Right cardiac atrium (tissue), 5 donors: ENCODE data around the gene DCXR. TPM values are rescaled to one million over a fixed set of nuclear protein-coding genes. Genes with fewer than 3 reads are reported as not detected.

ENCODE experiments used
- ATAC-seq, 2 donors: fragments of 200-7000 bp; cut with Tn5 transposase; one replicate each; pipeline versions ENCODE4 v1.8.0 to v1.9.1; 2020; ENCODE audit warnings: moderate library complexity in 2 of 2, mild to moderate bottlenecking in 1 of 2
- DNase-seq, 3 donors: peaks; one replicate each; pipeline ENCODE4 v3.0.0-alpha.2; 2020
- H3K27ac ChIP-seq: one replicate; pipeline ENCODE4 v1.5.1; 2013; ENCODE audit warnings: mild to moderate bottlenecking, low read length, control low read depth, moderate library complexity
- H3K27me3 ChIP-seq: one replicate; pipeline ENCODE4 v1.6.1; 2013; ENCODE audit not compliant: control insufficient read depth, insufficient read depth
- H3K4me1 ChIP-seq: one replicate; pipeline ENCODE4 v1.6.1; 2013; ENCODE audit warnings: low read length; ENCODE audit not compliant: control insufficient read depth, insufficient read depth
- H3K4me3 ChIP-seq: one replicate; pipeline ENCODE4 v1.5.1; 2013; ENCODE audit warnings: low read length, control low read depth
- H3K9me3 ChIP-seq: one replicate; pipeline ENCODE4 v1.6.1; 2013; ENCODE audit warnings: low read length; ENCODE audit not compliant: control insufficient read depth
- WGBS: extraction: QIAGEN DNeasy Blood & Tissue Kit; methylation state at CpG from one replicate; pipeline ENCODE4 v1.1.7; 2013; 5-methylcytosine and 5-hydroxymethylcytosine counted together
- intact Hi-C, 4 donors: fragments of 100-400 bp; cut with DNase I; formaldehyde crosslinking; loops; one replicate each; pipeline versions ENCODE4 v1.11.0 to v1.14.0; 2022 to 2023
- polyA plus RNA-seq: library from polyadenylated mRNA; stranded (reverse); fragments of 200-250 nt; gene quantifications from one replicate; pipeline ENCODE4 v1.2.3, GENCODE V29; 2013
- total RNA-seq, 4 donors: library from RNA; stranded (reverse); fragmentation: NEBNext Ultra II Directional; extraction: Animal tissue kit (Norgen Biotek cat#: 25700); gene quantifications; one replicate each; pipeline ENCODE4 v1.2.1, GENCODE V29; 2021
- donor health status: healthy with polysubstance abuse.
- donor health status: DM: no; HTN: yes; CAD: no.
- donor health status: DM: no; HTN: no; CAD: no.
- donor health status: DM: no; HTN: yes; CAD: no; lungs with severe emphysema.
- donor health status: DM: yes; HTN: yes; CAD: no.

The DCXR gene
- total and polyA plus RNA-seq, 5 donors = 127 to 196 (median 174) TPM

- intact Hi-C loops = no loop called here
- no peaks in the 10 kb centered on the region for H3K4me1 ChIP-seq
These were observed 29.8 kb downstream of the DCXR start for GRCh38 chr17:82007495-82008257.

GRCh38 chr17:82007228-82007494 lies 30.3 kb downstream of the DCXR start:
- intact Hi-C loops = no loop called here
- H3K27ac ChIP-seq = no peak overlapping the region
- 85% methylated on average over 6 of the region's 6 CpGs for WGBS
- H3K4me3 ChIP-seq = no peak overlapping the region
- H3K27me3 ChIP-seq = no peaks in the 10 kb centered on the region
- DNase-seq (no peak), ATAC-seq (no peak)
- H3K9me3 ChIP-seq = no peaks in the 10 kb centered on the region
- H3K4me1 ChIP-seq = no peaks in the 10 kb centered on the region

More at GRCh38 chr17:82007495-82008257, 29.8 kb downstream of the DCXR start:
- no peaks in the 10 kb centered on the region for H3K9me3 ChIP-seq
- no peak overlapping the region for H3K27ac ChIP-seq
- H3K4me3 ChIP-seq = no peak overlapping the region
- H3K27me3 ChIP-seq = no peaks in the 10 kb centered on the region
- 84% methylated on average over 30 of the region's 30 CpGs for WGBS
- no peak for DNase-seq
- ATAC-seq = no peak

- no peaks in the 10 kb centered on the region for H3K9me3 ChIP-seq
- intact Hi-C loops = no loop called here
- DNase-seq (peak in 1 of 3 donors; percentile 56), ATAC-seq (peak in 1 of 2 donors; percentile 34)
- no peak overlapping the region for H3K4me3 ChIP-seq
- H3K27ac ChIP-seq = no peak overlapping the region
- WGBS = 66% methylated on average over 24 of the region's 24 CpGs
- H3K27me3 ChIP-seq = no peaks in the 10 kb centered on the region
- no peaks in the 10 kb centered on the region for H3K4me1 ChIP-seq
These were observed 30.8 kb downstream of the DCXR start for GRCh38 chr17:82006468-82007227.

- intact Hi-C loops = no loop called here
These were observed 31.7 kb downstream of the DCXR start for GRCh38 chr17:82005701-82006348.

GRCh38 chr17:82004517-82005455 lies 32.7 kb downstream of the DCXR start:
- WGBS = 87% methylated on average over 41 of the region's 41 CpGs
- intact Hi-C loops = no loop called here
- no peak for ATAC-seq
- Histone ChIP-seq H3K9me3 (no peaks in the 10 kb centered on the region), H3K4me1 (no peaks in the 10 kb centered on the region), H3K27ac (no peak overlapping the region), H3K4me3 (no peak overlapping the region), H3K27me3 (no peaks in the 10 kb centered on the region)
- no peak for DNase-seq

More at GRCh38 chr17:82005701-82006348, 31.7 kb downstream of the DCXR start:
- WGBS = 85% methylated on average over 30 of the region's 30 CpGs
- no peak for ATAC-seq
- Histone ChIP-seq H3K27ac (no peak overlapping the region), H3K4me3 (no peak overlapping the region), H3K27me3 (no peaks in the 10 kb centered on the region), H3K9me3 (no peaks in the 10 kb centered on the region), H3K4me1 (no peaks in the 10 kb centered on the region)
- no peak for DNase-seq

- WGBS = 59% methylated on average over 53 of the region's 53 CpGs
- Histone ChIP-seq H3K27me3 (no peaks in the 10 kb centered on the region), H3K27ac (no peak overlapping the region), H3K9me3 (no peaks in the 10 kb centered on the region), H3K4me1 (no peaks in the 10 kb centered on the region), H3K4me3 (no peak overlapping the region)
- DNase-seq = peak; percentile 77 to 82 (median 79)
- intact Hi-C loops = no loop called here
- ATAC-seq = peak; percentile 45 to 83
These were observed 33.8 kb downstream of the DCXR start for GRCh38 chr17:82003411-82004381.

GRCh38 chr17:82001571-82002056 lies 35.9 kb downstream of the DCXR start:
- no peak overlapping the region for H3K4me3 ChIP-seq
- no peaks in the 10 kb centered on the region for H3K27me3 ChIP-seq
- 81% methylated on average over 17 of the region's 17 CpGs for WGBS
- H3K27ac ChIP-seq = no peak overlapping the region
- no peaks in the 10 kb centered on the region for H3K9me3 ChIP-seq
- no peak for ATAC-seq
- H3K4me1 ChIP-seq = no peaks in the 10 kb centered on the region
- intact Hi-C loops = no loop called here
- DNase-seq = no peak

- no peaks in the 10 kb centered on the region for H3K9me3 ChIP-seq
- no peak overlapping the region for H3K4me3 ChIP-seq
- H3K27ac ChIP-seq = no peak overlapping the region
- no peaks in the 10 kb centered on the region for H3K4me1 ChIP-seq
- 89% methylated on average over 32 of the region's 32 CpGs for WGBS
- ATAC-seq (no peak), DNase-seq (no peak)
- no peaks in the 10 kb centered on the region for H3K27me3 ChIP-seq
- intact Hi-C loops = no loop called here
These were observed 36.5 kb downstream of the DCXR start for GRCh38 chr17:82000803-82001570.

- Histone ChIP-seq H3K27me3 (no peaks in the 10 kb centered on the region), H3K27ac (no peak overlapping the region), H3K4me3 (no peak overlapping the region), H3K9me3 (no peaks in the 10 kb centered on the region), H3K4me1 (no peaks in the 10 kb centered on the region)
- ATAC-seq (no peak), DNase-seq (no peak)
- intact Hi-C loops = no loop called here
- 88% methylated on average over 36 of the region's 36 CpGs for WGBS
These were observed 37.3 kb downstream of the DCXR start for GRCh38 chr17:81999976-82000802.
